ENCODE results near the gene ATP1B1. TPM values are rescaled to one million over a fixed set of nuclear protein-coding genes. Genes with fewer than 3 reads are reported as not detected.

The ATP1B1 gene
- total RNA-seq, 1 donor from 2014 or later, result 108 TPM

DNA sequence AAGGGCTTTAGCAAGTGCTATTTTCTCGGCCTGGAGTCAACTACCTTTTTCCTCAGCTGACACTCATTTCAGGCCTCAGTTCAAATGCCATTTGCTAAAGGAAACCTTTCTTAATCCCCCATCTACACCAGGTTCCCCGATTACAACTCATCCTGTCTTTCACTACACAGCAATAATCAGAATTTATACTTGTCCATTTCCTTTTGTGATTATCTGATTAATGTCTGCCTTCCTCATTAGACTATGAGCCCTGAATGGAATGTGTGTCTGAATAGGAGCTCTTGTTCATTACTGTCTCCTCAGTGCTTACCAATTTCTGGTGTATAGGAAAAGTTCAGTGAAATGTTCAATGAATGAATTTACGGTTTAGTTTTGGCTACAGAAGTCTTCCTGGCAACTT lies 36.9 kb downstream of the ATP1B1 start:
- peaks cover 35% of the 10 kb centered on the region for H3K4me1 Mint-ChIP-seq (ENCODE audit: low read depth)
- H3K27ac Mint-ChIP-seq, result no peak overlapping the region
- no peak for TF ChIP-seq CTCF (IDR thresholded peaks at IDR 0.05; ENCODE audit: unreplicated experiment)
- no peaks in the 10 kb centered on the region for H3K27me3 Mint-ChIP-seq
- H3K9me3 Mint-ChIP-seq (ENCODE audit: low read depth), result peaks cover 14% of the 10 kb centered on the region
- peaks cover 14% of the 10 kb centered on the region for H3K36me3 Mint-ChIP-seq (ENCODE audit: insufficient read depth)
- no peak overlapping the region for H3K4me3 Mint-ChIP-seq (ENCODE audit: low read depth)
- DNase-seq (ENCODE audit: low spot score, unreplicated experiment), result no peak

- H3K9me3 Mint-ChIP-seq (ENCODE audit: low read depth), result peaks cover 17% of the 10 kb centered on the region
- no peak for TF ChIP-seq CTCF (IDR thresholded peaks at IDR 0.05; ENCODE audit: unreplicated experiment)
- peaks cover 41% of the 10 kb centered on the region for H3K4me1 Mint-ChIP-seq (ENCODE audit: low read depth)
- H3K27me3 Mint-ChIP-seq, result no peaks in the 10 kb centered on the region
- no peak for DNase-seq (ENCODE audit: low spot score, unreplicated experiment)
- H3K36me3 Mint-ChIP-seq (ENCODE audit: insufficient read depth), result peaks cover 17% of the 10 kb centered on the region
- H3K4me3 Mint-ChIP-seq (ENCODE audit: low read depth), result no peak overlapping the region
- H3K27ac Mint-ChIP-seq, result no peak overlapping the region
These were observed 37.5 kb downstream of the ATP1B1 start for GRCh38 chr1:169143984-169144383.

DNA sequence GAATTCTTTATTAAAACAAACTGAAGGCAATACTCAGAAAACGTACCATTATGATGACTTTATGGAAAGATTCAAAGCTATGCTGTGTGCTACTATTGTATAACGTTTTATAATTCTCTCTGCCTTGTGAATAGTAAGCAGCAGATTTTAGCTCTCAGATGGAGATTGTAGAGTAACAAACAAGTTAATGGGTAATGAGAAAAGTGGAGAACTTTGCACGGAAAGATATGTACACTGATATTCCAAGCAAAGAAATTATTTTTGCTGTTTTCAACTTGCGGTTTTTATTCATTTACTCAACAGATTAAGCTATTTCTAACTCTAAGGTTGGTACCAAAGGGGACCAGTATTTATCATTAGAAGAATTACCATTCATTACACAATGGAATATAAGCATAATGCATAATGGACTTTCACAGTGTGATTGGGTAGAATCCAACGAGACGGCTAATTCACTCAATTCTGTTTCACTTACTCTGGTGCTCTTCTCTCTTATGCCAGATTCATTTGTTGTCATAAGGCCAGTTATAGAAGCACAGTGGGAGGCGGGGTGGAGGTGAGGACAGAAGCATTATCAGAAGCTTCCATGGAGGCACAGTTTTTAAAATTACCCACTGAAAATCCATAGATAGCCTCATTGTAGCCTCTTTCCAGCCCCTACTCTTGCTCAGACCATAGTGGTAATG lies 38.6 kb downstream of the ATP1B1 start:
- H3K36me3 Mint-ChIP-seq (ENCODE audit: insufficient read depth), result peaks cover 17% of the 10 kb centered on the region
- H3K4me3 Mint-ChIP-seq (ENCODE audit: low read depth), result no peak overlapping the region
- no peak for DNase-seq (ENCODE audit: low spot score, unreplicated experiment)
- peaks cover 17% of the 10 kb centered on the region for H3K9me3 Mint-ChIP-seq (ENCODE audit: low read depth)
- TF ChIP-seq CTCF (IDR thresholded peaks at IDR 0.05; ENCODE audit: unreplicated experiment), result no peak
- H3K4me1 Mint-ChIP-seq (ENCODE audit: low read depth), result peaks cover 41% of the 10 kb centered on the region
- H3K27me3 Mint-ChIP-seq, result no peaks in the 10 kb centered on the region
- H3K27ac Mint-ChIP-seq, result no peak overlapping the region

DNA sequence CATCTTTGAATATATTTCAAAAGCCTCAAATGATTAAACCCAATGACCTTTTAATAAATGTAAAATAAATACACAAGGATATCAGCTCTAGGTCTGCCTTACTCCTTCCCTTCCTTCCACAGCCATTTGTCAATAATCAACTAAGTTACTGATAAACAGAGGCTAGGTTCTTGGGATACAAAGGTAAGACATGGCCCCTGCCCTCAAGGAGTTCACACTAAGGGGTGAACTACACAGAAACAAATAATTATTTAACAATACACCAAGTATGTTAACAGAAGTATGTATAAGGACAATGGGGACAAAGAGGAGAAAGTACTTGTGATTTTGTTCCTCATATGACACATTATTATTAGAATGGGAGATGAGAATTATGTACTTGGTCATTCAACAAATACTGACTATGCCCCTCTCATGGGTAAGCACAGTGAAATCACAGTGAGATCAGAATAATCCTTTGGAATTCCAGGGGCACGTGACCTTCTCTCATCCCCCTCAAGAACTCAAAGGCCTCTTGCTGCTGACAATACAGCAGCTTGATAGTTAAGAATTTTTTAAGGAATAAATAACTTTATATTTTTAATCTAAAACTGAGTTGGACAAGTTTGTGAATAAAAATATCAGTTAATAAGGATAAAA lies 40.2 kb downstream of the ATP1B1 start:
- no peak for DNase-seq (ENCODE audit: low spot score, unreplicated experiment)
- TF ChIP-seq CTCF (IDR thresholded peaks at IDR 0.05; ENCODE audit: unreplicated experiment), result no peak

DNA sequence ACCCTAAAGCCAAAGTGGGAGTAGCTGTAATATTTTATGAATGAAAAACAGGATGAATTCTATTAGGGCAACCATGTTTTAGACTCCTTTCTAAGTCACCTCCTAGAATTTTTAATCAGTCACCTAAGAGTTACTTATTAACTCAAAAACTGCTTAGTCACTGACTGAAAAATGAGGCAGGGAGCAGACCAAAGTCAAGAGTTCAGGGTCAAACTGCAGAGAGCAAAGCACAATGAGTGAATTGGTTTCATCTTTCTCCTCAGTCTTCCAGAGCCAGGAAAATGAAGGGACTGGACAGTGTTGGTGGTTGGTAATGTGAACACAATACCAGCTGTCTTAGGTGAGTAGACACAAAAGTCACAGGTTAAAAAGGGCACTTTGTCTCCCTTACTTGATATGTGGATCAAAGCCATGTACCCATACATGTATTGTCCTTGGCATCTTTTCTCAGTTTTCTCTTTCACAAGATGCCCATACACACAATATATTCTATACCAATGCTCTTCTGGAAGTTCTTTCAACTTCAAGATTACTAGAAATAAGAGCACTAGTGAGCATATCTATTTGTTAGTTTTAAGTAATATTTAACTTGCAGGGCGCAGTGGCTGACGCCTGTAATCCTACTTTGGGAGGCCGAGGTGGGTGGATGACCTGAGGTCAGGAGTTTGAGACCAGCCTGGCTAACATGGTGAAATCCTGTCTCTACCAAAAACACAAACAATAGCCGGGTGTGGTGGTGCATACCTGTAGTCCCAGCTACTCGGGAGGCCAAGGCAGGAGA lies 42.2 kb downstream of the ATP1B1 start:
- H3K4me3 Mint-ChIP-seq (ENCODE audit: low read depth), result no peak overlapping the region
- peaks cover 17% of the 10 kb centered on the region for H3K36me3 Mint-ChIP-seq (ENCODE audit: insufficient read depth)
- H3K9me3 Mint-ChIP-seq (ENCODE audit: low read depth), result peaks cover 17% of the 10 kb centered on the region
- DNase-seq (ENCODE audit: low spot score, unreplicated experiment), result no peak
- TF ChIP-seq CTCF (IDR thresholded peaks at IDR 0.05; ENCODE audit: unreplicated experiment), result no peak
- H3K27me3 Mint-ChIP-seq, result no peaks in the 10 kb centered on the region
- peak overlapping the region; percentile 90 for H3K27ac Mint-ChIP-seq
- H3K4me1 Mint-ChIP-seq (ENCODE audit: low read depth), result peaks cover 36% of the 10 kb centered on the region

More for the DNA sequence above, 40.2 kb downstream of the ATP1B1 start:
- Mint-ChIP-seq H3K9me3 (ENCODE audit: low read depth) (peaks cover 17% of the 10 kb centered on the region), H3K27ac (no peak overlapping the region), H3K27me3 (no peaks in the 10 kb centered on the region), H3K4me1 (ENCODE audit: low read depth) (peaks cover 41% of the 10 kb centered on the region), H3K36me3 (ENCODE audit: insufficient read depth) (peaks cover 17% of the 10 kb centered on the region), H3K4me3 (ENCODE audit: low read depth) (no peak overlapping the region)

Data from progenitor cell of endocrine pancreas (in vitro differentiated cells).